Memory B cell (primary cell): ENCODE measurements around the gene PDE4B.

Experiments
- ATAC-seq: fragments of 150-1000 bp; cut with Tn5 transposase; 2 replicates; pipeline ENCODE4 v1.10.0; 2021; ENCODE audit warnings: low read depth, mild to moderate bottlenecking, moderate library complexity
- DNase-seq, 2 donors: peaks; one replicate each; pipeline ENCODE4 v3.0.0; 2022; ENCODE audit warnings: low spot score in 2 of 2
- H3K27ac Mint-ChIP-seq: one replicate; pipeline ENCODE4 v1.8.0; 2022; ENCODE audit warnings: mild to moderate bottlenecking, moderate library complexity, mixed read lengths
- H3K27me3 Mint-ChIP-seq: one replicate; pipeline ENCODE4 v1.8.0; 2022; ENCODE audit warnings: mixed read lengths
- H3K36me3 Mint-ChIP-seq: one replicate; pipeline ENCODE4 v1.8.0; 2022; ENCODE audit warnings: mild to moderate bottlenecking, mixed read lengths
- H3K4me1 Mint-ChIP-seq: one replicate; pipeline ENCODE4 v1.8.0; 2022; ENCODE audit warnings: mixed read lengths
- H3K4me3 Mint-ChIP-seq: one replicate; pipeline ENCODE4 v1.8.0; 2022; ENCODE audit warnings: mild to moderate bottlenecking, moderate library complexity, mixed read lengths
- H3K9me3 Mint-ChIP-seq: one replicate; pipeline ENCODE4 v1.8.0; 2022; ENCODE audit warnings: mixed read lengths

PDE4B gene

DNA sequence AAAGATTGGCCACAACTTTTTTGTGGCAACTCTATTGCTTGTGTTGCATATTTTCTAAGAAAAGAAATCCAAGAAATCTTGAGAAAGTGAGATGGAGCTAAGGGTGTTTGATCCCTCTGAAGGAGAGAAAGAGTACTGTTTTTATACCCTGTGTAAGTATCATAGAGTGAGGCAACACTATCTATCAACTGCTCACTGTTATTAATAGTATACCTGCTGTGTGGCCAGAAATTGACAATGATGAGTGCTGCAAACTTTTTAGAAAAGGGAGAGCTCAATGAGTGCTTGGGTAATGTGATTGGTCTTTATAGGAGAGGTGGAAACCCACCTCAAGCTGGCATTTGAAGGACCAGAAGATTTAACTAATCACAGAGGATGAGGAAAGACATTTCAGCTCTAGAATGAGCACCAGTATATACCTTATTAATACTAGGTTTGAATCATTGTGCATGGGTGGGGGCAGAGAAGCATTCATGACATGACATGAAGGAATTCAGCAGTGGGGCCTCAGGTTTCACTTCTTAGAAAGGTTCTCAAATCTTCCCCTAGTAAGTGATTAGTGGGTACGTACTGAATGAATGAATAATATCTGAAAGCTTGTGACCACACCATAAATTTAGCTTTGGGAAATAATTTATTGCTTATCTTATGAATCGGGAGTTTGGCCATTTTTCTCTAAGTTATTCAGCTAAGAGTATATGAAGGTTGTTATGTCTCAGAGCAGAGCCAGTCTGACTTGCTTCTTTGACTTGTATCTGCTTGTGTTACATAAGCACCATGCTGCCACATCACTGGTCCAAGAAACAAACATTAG, 572.1 kb downstream of the PDE4B start:
- Mint-ChIP-seq H3K36me3 (peaks cover 49% of the 10 kb centered on the region), H3K27ac (peak overlapping the region; percentile 87), H3K4me3 (no peak overlapping the region), H3K9me3 (no peaks in the 10 kb centered on the region), H3K4me1 (peaks cover 49% of the 10 kb centered on the region), H3K27me3 (no peaks in the 10 kb centered on the region)
- ATAC-seq (no peak), DNase-seq (no peak)

DNA sequence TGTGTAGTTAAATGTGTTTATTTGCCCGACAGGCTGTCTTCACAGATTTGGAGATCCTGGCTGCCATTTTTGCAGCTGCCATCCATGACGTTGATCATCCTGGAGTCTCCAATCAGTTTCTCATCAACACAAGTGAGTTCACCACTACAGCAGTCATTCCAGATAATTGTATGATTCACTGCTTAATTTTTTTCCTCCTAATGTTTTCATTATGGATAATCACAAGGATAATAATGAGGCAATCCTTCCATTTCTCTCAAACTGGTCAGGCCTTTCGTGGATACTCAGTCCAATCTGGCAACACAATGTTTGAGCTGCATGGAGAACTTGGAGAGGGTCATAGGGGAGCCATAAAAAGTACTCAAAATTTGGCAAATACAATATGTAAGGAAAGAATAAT, 572.9 kb downstream of the PDE4B start:
- H3K9me3 Mint-ChIP-seq = no peaks in the 10 kb centered on the region
- H3K4me3 Mint-ChIP-seq = no peak overlapping the region
- H3K36me3 Mint-ChIP-seq = peaks cover 55% of the 10 kb centered on the region
- H3K4me1 Mint-ChIP-seq = peaks cover 48% of the 10 kb centered on the region
- ATAC-seq = no peak
- DNase-seq = no peak
- H3K27me3 Mint-ChIP-seq = no peaks in the 10 kb centered on the region
- peak overlapping the region; percentile 87 for H3K27ac Mint-ChIP-seq

DNA sequence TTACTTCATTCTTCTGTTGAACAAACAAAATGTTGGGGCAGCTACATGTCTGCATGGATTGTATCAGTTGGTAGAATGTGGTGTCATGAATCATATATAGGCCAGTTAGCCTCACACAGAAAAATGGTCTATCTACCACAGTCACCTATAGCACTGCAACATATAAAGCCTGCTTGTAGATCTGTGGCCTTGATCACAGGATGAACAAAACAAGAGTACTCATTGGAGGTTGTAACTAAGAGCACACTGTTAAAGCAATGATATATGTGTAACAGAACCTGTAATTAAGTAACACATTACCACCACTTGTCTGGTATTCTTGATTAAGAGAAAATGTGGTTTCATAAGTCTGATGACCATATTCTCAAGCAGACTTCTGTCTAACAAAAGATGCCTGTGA, 573.9 kb downstream of the PDE4B start:
- DNase-seq = no peak
- H3K9me3 Mint-ChIP-seq = no peaks in the 10 kb centered on the region
- no peak for ATAC-seq
- peaks cover 58% of the 10 kb centered on the region for H3K36me3 Mint-ChIP-seq
- H3K27ac Mint-ChIP-seq = peak overlapping the region; percentile 87
- H3K4me1 Mint-ChIP-seq = peaks cover 54% of the 10 kb centered on the region
- no peaks in the 10 kb centered on the region for H3K27me3 Mint-ChIP-seq
- no peak overlapping the region for H3K4me3 Mint-ChIP-seq

DNA sequence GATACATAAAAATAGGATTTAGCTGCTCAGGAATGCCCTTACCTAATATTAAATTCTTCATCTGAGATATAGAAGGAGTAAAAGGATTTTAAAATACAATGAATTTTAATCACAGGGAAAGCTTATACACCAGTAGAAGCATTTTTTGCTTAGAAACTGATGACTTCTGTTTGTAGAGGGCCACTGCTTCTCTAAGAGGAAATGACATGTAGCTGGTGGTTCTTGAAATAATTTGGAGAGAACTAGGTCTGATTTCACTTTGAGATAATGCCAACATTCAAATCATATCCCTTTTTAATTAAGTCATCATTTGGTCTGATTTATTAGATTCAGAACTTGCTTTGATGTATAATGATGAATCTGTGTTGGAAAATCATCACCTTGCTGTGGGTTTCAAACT, 574.7 kb downstream of the PDE4B start:
- peak overlapping the region; percentile 87 for H3K27ac Mint-ChIP-seq
- no peaks in the 10 kb centered on the region for H3K27me3 Mint-ChIP-seq
- ATAC-seq (peak; percentile 65), DNase-seq (no peak)
- H3K4me1 Mint-ChIP-seq = peaks cover 56% of the 10 kb centered on the region
- H3K9me3 Mint-ChIP-seq = no peaks in the 10 kb centered on the region
- no peak overlapping the region for H3K4me3 Mint-ChIP-seq
- peaks cover 55% of the 10 kb centered on the region for H3K36me3 Mint-ChIP-seq

DNA sequence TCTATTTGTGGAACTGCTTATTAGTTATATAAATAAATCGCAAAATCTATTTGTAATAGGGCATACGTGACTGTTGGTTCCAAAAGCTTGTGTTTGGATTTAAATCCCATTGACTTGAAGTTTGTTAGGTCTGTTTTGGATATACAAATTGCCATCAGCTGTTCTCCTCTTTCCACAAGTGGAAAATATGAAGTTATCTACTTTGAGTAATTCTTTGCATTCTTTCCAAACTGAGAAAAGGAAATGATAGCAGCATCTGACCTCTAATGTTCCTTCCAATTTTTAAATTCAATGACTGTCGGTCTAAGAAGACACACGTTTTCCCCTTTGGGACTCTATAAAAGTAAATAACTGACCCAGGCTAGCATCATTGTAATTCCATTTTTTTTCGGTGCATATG, 575.6 kb downstream of the PDE4B start:
- Mint-ChIP-seq H3K9me3 (no peaks in the 10 kb centered on the region), H3K36me3 (peaks cover 58% of the 10 kb centered on the region)

DNA sequence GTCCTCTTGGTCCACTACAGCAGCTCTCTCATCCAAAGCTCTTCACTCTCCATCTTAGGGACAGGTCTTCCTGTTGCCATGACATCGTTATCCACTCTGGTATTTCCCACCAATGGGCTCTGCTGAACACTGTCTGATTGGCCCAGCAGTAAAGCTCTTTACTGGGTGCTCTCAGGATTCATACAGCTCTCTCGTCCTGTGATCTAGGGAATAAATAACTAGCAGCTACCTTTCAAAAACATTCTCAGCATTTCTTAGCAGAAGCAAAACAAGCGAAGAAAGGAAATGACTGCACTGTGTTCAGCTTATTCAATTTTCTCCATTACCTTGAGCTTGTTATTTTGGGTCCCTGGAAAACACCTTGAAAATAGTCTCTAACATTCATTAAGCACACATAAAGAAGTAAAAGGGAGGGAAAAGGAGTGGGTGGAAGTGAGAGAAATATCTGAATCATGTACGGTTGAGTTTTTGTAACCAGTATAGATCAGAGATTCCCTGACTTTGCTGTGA, 577.8 kb downstream of the PDE4B start:
- Mint-ChIP-seq H3K27ac (peak overlapping the region; percentile 94), H3K4me3 (peak overlapping the region; percentile 3), H3K9me3 (no peaks in the 10 kb centered on the region), H3K36me3 (peaks cover 46% of the 10 kb centered on the region), H3K27me3 (no peaks in the 10 kb centered on the region), H3K4me1 (peaks cover 62% of the 10 kb centered on the region)
- no peak for DNase-seq
- no peak for ATAC-seq

More for the DNA sequence above, 575.6 kb downstream of the PDE4B start:
- DNase-seq (no peak), ATAC-seq (no peak)
- Mint-ChIP-seq H3K27ac (peak overlapping the region; percentile 87), H3K4me3 (no peak overlapping the region), H3K4me1 (peaks cover 64% of the 10 kb centered on the region), H3K27me3 (no peaks in the 10 kb centered on the region)

DNA sequence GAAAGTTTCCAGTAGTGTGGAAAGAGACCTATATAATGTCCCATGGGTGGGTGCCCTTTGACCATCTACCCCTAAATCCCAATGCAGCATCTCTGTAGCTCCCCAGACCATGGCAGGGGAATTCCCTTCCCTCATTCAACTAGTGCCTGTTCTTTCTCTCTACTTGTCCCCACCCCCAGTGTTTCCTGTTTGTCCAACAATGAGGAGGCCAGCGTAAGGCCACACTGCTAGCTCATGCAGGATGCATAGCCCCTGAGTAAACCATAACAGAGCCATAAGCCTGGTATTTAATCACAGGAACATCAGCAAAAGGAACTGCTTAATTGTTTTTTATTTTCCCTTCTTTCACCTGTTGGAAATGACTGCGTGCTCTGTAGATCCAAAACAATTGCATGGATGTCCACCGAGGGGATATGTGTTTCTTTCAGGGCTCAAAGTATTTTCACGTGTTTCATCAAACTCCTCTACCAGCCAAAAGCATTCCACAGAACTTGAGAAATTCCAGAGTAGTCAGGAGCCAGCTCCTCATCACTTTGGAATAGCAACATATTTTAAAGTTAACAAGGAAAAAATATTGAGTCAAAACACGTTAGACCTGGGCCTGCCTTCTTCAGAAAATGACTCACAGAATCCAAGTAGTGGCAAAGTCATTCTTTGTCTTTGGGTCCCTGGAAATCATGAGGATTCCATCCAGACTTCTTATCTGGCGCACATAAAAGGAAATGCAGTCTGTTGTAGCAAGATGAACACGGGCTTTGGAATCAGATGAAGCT, 578.7 kb downstream of the PDE4B start:
- Mint-ChIP-seq H3K27me3 (no peaks in the 10 kb centered on the region), H3K27ac (peak overlapping the region; percentile 94), H3K36me3 (peaks cover 44% of the 10 kb centered on the region), H3K4me1 (peaks cover 65% of the 10 kb centered on the region), H3K9me3 (no peaks in the 10 kb centered on the region), H3K4me3 (peak overlapping the region; percentile 12)
- ATAC-seq = no peak
- no peak for DNase-seq

DNA sequence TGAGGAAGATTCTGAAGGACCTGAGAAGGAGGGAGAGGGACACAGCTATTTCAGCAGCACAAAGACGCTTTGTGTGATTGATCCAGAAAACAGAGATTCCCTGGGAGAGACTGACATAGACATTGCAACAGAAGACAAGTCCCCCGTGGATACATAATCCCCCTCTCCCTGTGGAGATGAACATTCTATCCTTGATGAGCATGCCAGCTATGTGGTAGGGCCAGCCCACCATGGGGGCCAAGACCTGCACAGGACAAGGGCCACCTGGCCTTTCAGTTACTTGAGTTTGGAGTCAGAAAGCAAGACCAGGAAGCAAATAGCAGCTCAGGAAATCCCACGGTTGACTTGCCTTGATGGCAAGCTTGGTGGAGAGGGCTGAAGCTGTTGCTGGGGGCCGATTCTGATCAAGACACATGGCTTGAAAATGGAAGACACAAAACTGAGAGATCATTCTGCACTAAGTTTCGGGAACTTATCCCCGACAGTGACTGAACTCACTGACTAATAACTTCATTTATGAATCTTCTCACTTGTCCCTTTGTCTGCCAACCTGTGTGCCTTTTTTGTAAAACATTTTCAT, 579.9 kb downstream of the PDE4B start:
- H3K36me3 Mint-ChIP-seq = peaks cover 40% of the 10 kb centered on the region

DNA sequence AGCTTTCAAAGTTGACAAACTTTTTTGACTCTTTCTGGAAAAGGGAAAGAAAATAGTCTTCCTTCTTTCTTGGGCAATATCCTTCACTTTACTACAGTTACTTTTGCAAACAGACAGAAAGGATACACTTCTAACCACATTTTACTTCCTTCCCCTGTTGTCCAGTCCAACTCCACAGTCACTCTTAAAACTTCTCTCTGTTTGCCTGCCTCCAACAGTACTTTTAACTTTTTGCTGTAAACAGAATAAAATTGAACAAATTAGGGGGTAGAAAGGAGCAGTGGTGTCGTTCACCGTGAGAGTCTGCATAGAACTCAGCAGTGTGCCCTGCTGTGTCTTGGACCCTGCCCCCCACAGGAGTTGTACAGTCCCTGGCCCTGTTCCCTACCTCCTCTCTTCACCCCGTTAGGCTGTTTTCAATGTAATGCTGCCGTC, 580.5 kb downstream of the PDE4B start:
- Mint-ChIP-seq H3K27ac (peak overlapping the region; percentile 94), H3K36me3 (peaks cover 37% of the 10 kb centered on the region)
- ATAC-seq = no peak

More for the DNA sequence above, 579.9 kb downstream of the PDE4B start:
- H3K4me1 Mint-ChIP-seq = peaks cover 59% of the 10 kb centered on the region
- H3K27me3 Mint-ChIP-seq = no peaks in the 10 kb centered on the region
- DNase-seq (no peak), ATAC-seq (no peak)
- H3K27ac Mint-ChIP-seq = peak overlapping the region; percentile 94
- H3K9me3 Mint-ChIP-seq = no peaks in the 10 kb centered on the region
- peak overlapping the region; percentile 62 for H3K4me3 Mint-ChIP-seq

DNA sequence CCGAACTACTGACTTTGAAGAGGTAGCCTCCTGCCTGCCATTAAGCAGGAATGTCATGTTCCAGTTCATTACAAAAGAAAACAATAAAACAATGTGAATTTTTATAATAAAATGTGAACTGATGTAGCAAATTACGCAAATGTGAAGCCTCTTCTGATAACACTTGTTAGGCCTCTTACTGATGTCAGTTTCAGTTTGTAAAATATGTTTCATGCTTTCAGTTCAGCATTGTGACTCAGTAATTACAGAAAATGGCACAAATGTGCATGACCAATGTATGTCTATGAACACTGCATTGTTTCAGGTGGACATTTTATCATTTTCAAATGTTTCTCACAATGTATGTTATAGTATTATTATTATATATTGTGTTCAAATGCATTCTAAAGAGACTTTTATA, 581.5 kb downstream of the PDE4B start:
- no peaks in the 10 kb centered on the region for H3K9me3 Mint-ChIP-seq
- H3K27me3 Mint-ChIP-seq = no peaks in the 10 kb centered on the region
- ATAC-seq = peak; percentile 16
- H3K36me3 Mint-ChIP-seq = peaks cover 32% of the 10 kb centered on the region
- DNase-seq = no peak
- peaks cover 62% of the 10 kb centered on the region for H3K4me1 Mint-ChIP-seq
- peak overlapping the region; percentile 94 for H3K27ac Mint-ChIP-seq
- no peak overlapping the region for H3K4me3 Mint-ChIP-seq

More for the DNA sequence above, 580.5 kb downstream of the PDE4B start:
- Mint-ChIP-seq H3K4me3 (peak overlapping the region; percentile 62), H3K9me3 (no peaks in the 10 kb centered on the region), H3K4me1 (peaks cover 57% of the 10 kb centered on the region), H3K27me3 (no peaks in the 10 kb centered on the region)
- DNase-seq = no peak

DNA sequence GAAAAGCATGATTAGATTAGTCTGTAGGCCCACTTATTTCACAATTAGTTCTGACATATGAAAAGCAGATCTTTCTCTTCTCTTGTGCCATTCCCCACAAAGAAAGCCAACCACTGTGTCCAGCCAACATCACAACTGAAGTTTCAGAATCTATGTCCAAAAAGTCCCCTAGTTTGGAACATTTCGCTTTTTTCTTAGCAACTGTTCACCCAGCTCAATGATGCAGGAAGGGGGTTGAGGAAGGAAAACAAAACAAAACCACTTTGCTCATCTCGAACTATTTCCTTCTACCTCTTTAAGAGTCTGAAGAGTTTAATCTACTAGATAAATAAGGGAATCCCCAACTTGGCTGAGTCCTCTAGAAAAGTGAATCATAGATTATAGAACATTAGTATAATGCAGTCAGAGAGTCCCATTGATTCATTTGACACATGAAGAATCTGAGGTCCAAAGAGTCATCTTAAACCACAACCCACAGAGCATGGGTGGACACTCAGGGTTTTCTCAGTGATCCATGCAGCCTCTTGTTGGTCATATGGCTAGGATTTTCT, 581.9 kb downstream of the PDE4B start:
- no peaks in the 10 kb centered on the region for H3K27me3 Mint-ChIP-seq
- H3K4me3 Mint-ChIP-seq = peak overlapping the region; percentile 77
- peaks cover 64% of the 10 kb centered on the region for H3K4me1 Mint-ChIP-seq
- no peaks in the 10 kb centered on the region for H3K9me3 Mint-ChIP-seq
- H3K27ac Mint-ChIP-seq = peak overlapping the region; percentile 94
- peaks cover 29% of the 10 kb centered on the region for H3K36me3 Mint-ChIP-seq
- DNase-seq = peak in 1 of 2 donors; percentile 70
- peak; percentile 86 for ATAC-seq

DNA sequence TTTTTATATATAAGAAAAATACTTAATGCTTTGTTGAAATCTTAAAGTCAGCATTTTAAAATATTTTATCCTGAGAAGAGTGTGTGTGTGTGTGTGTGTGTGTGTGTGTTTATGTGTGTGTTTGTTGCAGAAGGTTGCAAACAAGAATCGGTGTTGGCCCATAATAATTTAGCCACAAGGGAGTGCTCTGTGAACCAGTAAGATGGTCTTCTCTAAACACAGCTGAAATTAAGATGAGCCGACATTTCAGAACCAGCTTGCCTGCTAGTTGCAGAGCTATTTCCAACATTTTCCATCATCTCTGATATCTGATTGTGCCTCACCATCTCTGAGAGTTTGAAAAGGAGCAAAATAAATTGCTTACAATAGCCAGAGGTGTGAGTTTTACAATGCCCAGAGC, 582.4 kb downstream of the PDE4B start:
- DNase-seq (no peak), ATAC-seq (peak; percentile 10)
- H3K27ac Mint-ChIP-seq = peak overlapping the region; percentile 94
- no peak overlapping the region for H3K4me3 Mint-ChIP-seq
- peaks cover 28% of the 10 kb centered on the region for H3K36me3 Mint-ChIP-seq
- peaks cover 66% of the 10 kb centered on the region for H3K4me1 Mint-ChIP-seq
- no peaks in the 10 kb centered on the region for H3K9me3 Mint-ChIP-seq
- no peaks in the 10 kb centered on the region for H3K27me3 Mint-ChIP-seq

DNA sequence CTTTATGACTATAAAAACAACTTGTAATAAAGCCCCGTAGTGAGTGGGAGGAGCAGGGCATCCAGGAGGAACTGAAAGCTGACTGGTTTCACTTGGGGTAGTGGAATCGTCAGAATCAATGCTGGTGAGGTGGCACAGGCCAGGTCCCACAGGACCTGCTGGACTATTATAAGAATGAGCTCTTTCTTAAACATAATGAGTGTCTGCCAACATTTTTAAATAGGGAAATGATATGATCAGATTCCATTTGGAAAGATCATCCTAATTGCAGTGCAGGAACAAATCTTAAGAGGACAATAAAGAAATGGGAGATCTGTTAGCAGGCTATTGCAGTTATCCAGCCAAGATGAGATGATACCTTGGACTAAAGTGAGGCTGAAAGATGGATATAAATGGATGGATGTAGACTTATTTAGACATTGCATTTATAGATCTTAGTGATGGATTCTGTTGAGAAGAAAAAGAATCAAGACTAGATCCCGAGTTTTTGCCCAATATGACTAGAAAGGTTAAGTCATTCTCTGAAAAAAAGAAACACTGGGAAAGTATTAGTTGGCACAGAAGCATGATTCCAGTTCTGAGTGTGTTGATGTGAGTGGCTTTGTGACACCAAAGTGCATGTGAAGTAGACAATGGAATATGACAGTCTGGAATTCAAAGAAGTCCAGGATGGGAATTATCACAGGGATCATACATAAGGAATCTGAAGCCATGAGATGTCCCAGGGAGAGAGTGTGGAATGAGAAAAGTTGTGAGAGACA, 587.9 kb downstream of the PDE4B start:
- Mint-ChIP-seq H3K4me1 (peaks cover 44% of the 10 kb centered on the region), H3K4me3 (peak overlapping the region; percentile 78), H3K27me3 (no peaks in the 10 kb centered on the region), H3K9me3 (no peaks in the 10 kb centered on the region), H3K27ac (peak overlapping the region; percentile 98), H3K36me3 (no peaks in the 10 kb centered on the region)
- ATAC-seq = peak; percentile 98
- peak in 1 of 2 donors; percentile 74 for DNase-seq
